ENCODE results near the gene ZNF740. TPM values are rescaled to one million over a fixed set of nuclear protein-coding genes. Genes with fewer than 3 reads are reported as not detected.

Gene ZNF740
- total RNA-seq, 3 donors from 2014 or later = 17.9 to 22.0 (median 19.3) TPM

- Histone ChIP-seq H3K27me3 (no peaks in the 10 kb centered on the region), H3K9me3 (no peaks in the 10 kb centered on the region), H3K4me1 (peaks cover 17 to 42% of the 10 kb centered on the region in 2 donors), H3K36me3 (no peaks in the 10 kb centered on the region), H3K27ac (peak overlapping the region; percentile 94 to 98), H3K4me3 (peak overlapping the region in 2 of 3 donors; percentile 80 to 92)
- no peak for TF ChIP-seq POLR2AphosphoS5 (IDR thresholded peaks at IDR 0.05)
- TF ChIP-seq POLR2A (IDR thresholded peaks at IDR 0.05) = no peak
- no peak for TF ChIP-seq CTCF (IDR thresholded peaks at IDR 0.05)
- intact Hi-C loops (cut with DNase I; ENCODE audit: low total_unique reads) = no loop called here
- no peak for DNase-seq (ENCODE audit: low spot score in 2 of 2)
These were observed 53.2 kb downstream of the ZNF740 start for GRCh38 chr12:53233671-53234121.

GRCh38 chr12:53234271-53234914 is 53.9 kb downstream of the ZNF740 start:
- H3K4me1 ChIP-seq = peaks cover 14 to 35% of the 10 kb centered on the region in 2 donors
- TF ChIP-seq POLR2A (IDR thresholded peaks at IDR 0.05) = no peak
- no peak for TF ChIP-seq CTCF (IDR thresholded peaks at IDR 0.05)
- TF ChIP-seq POLR2AphosphoS5 (IDR thresholded peaks at IDR 0.05) = no peak
- DNase-seq (ENCODE audit: low spot score in 2 of 2) = no peak

GRCh38 chr12:53235164-53235563 is 54.6 kb downstream of the ZNF740 start:
- peak overlapping the region; percentile 94 to 98 for H3K27ac ChIP-seq
- no peak for DNase-seq (ENCODE audit: low spot score in 2 of 2)

More at GRCh38 chr12:53234271-53234914, 53.9 kb downstream of the ZNF740 start:
- Histone ChIP-seq H3K27me3 (no peaks in the 10 kb centered on the region), H3K9me3 (no peaks in the 10 kb centered on the region), H3K4me3 (peak overlapping the region in 1 of 3 donors; percentile 21), H3K27ac (peak overlapping the region; percentile 94 to 98), H3K36me3 (no peaks in the 10 kb centered on the region)
- intact Hi-C loops (cut with DNase I; ENCODE audit: low total_unique reads) = no loop called here

GRCh38 chr12:53235742-53236442 is 55.4 kb downstream of the ZNF740 start:
- Histone ChIP-seq H3K4me3 (no peak overlapping the region), H3K27ac (peak overlapping the region; percentile 94 to 98), H3K9me3 (no peaks in the 10 kb centered on the region), H3K36me3 (no peaks in the 10 kb centered on the region), H3K27me3 (no peaks in the 10 kb centered on the region), H3K4me1 (peaks cover 12 to 26% of the 10 kb centered on the region in 2 donors)
- no peak for TF ChIP-seq POLR2AphosphoS5 (IDR thresholded peaks at IDR 0.05)
- TF ChIP-seq POLR2A (IDR thresholded peaks at IDR 0.05) = no peak
- TF ChIP-seq CTCF (IDR thresholded peaks at IDR 0.05) = no peak
- DNase-seq (ENCODE audit: low spot score in 2 of 2) = no peak
- intact Hi-C loops (cut with DNase I; ENCODE audit: low total_unique reads) = no loop called here

More at GRCh38 chr12:53235164-53235563, 54.6 kb downstream of the ZNF740 start:
- no peaks in the 10 kb centered on the region for H3K36me3 ChIP-seq
- H3K9me3 ChIP-seq = no peaks in the 10 kb centered on the region
- intact Hi-C loops (cut with DNase I; ENCODE audit: low total_unique reads) = no loop called here
- H3K27me3 ChIP-seq = no peaks in the 10 kb centered on the region
- H3K4me1 ChIP-seq = peaks cover 12 to 28% of the 10 kb centered on the region in 2 donors
- no peak overlapping the region for H3K4me3 ChIP-seq
- TF ChIP-seq POLR2A (IDR thresholded peaks at IDR 0.05) (no peak), CTCF (IDR thresholded peaks at IDR 0.05) (no peak), POLR2AphosphoS5 (IDR thresholded peaks at IDR 0.05) (no peak)
